Upper lobe of right lung (tissue), 1 donor: ENCODE measurements around the gene MYO16. TPM values are rescaled to one million over a fixed set of nuclear protein-coding genes. Genes with fewer than 3 reads are reported as not detected.

Source experiments
- ATAC-seq: fragments of 200-7000 bp; cut with Tn5 transposase; one replicate; pipeline ENCODE4 v1.9.1; 2020; ENCODE audit warnings: mild to moderate bottlenecking, moderate library complexity
- DNase-seq: peaks from one replicate; pipeline ENCODE4 v3.0.0-alpha.2; 2020
- H3K27ac ChIP-seq: fragments of 200-600 bp; one replicate; pipeline ENCODE4 v1.8.0; 2022
- H3K27me3 ChIP-seq: fragments of 200-600 bp; one replicate; pipeline ENCODE4 v1.8.0; 2022; ENCODE audit warnings: mild to moderate bottlenecking
- H3K36me3 ChIP-seq: fragments of 200-600 bp; one replicate; pipeline ENCODE4 v1.8.0; 2022
- H3K4me1 ChIP-seq: fragments of 200-600 bp; one replicate; pipeline ENCODE4 v1.8.0; 2022
- H3K4me3 ChIP-seq: fragments of 200-600 bp; one replicate; pipeline ENCODE4 v1.8.0; 2022; ENCODE audit warnings: mild to moderate bottlenecking
- H3K9me3 ChIP-seq: fragments of 200-600 bp; one replicate; pipeline ENCODE4 v1.8.0; 2022
- CTCF ChIP-seq: fragments of 200-600 bp; IDR thresholded peaks from one replicate; pipeline ENCODE4 v1.8.0; 2022; ENCODE audit warnings: antibody characterized with exemption
- intact Hi-C: fragments of 100-400 bp; cut with DNase I; formaldehyde crosslinking; loops from one replicate; pipeline ENCODE4 v1.11.0; 2022
- total RNA-seq: library from RNA; stranded (reverse); fragmentation: NEBNext Ultra II Directional; extraction: Animal tissue kit (Norgen Biotek cat#: 25700); gene quantifications from one replicate; pipeline ENCODE4 v1.2.1, GENCODE V29; 2021
- donor health status: DM: no; HTN: yes; CAD: no; lungs with severe emphysema.

Gene MYO16
- total RNA-seq, 1 donor from 2014 or later, result 0.46 TPM

GRCh38 chr13:108760129-108760528 is 130.7 kb downstream of the MYO16 start:
- no peak overlapping the region for H3K27ac ChIP-seq
- ATAC-seq (no peak), DNase-seq (no peak)
- TF ChIP-seq CTCF, result no peak
- H3K27me3 ChIP-seq, result no peaks in the 10 kb centered on the region
- no peaks in the 10 kb centered on the region for H3K36me3 ChIP-seq
- no peaks in the 10 kb centered on the region for H3K9me3 ChIP-seq
- intact Hi-C loops, result no loop called here
- no peaks in the 10 kb centered on the region for H3K4me1 ChIP-seq
- no peak overlapping the region for H3K4me3 ChIP-seq

GRCh38 chr13:108760541-108760940 is 131.1 kb downstream of the MYO16 start:
- no peaks in the 10 kb centered on the region for H3K27me3 ChIP-seq
- no peak overlapping the region for H3K27ac ChIP-seq
- TF ChIP-seq CTCF, result no peak
- H3K36me3 ChIP-seq, result no peaks in the 10 kb centered on the region
- DNase-seq (no peak), ATAC-seq (no peak)
- intact Hi-C loops, result no loop called here
- H3K9me3 ChIP-seq, result no peaks in the 10 kb centered on the region
- no peaks in the 10 kb centered on the region for H3K4me1 ChIP-seq
- no peak overlapping the region for H3K4me3 ChIP-seq

- H3K9me3 ChIP-seq, result no peaks in the 10 kb centered on the region
- no peak for DNase-seq
- H3K27me3 ChIP-seq, result no peaks in the 10 kb centered on the region
- intact Hi-C loops, result no loop called here
- no peak overlapping the region for H3K4me3 ChIP-seq
- H3K4me1 ChIP-seq, result no peaks in the 10 kb centered on the region
- TF ChIP-seq CTCF, result no peak
- ATAC-seq, result no peak
- H3K36me3 ChIP-seq, result no peaks in the 10 kb centered on the region
- no peak overlapping the region for H3K27ac ChIP-seq
Observed at GRCh38 chr13:108768035-108768434, 138.6 kb downstream of the MYO16 start.

GRCh38 chr13:108769213-108770070 is 140.0 kb downstream of the MYO16 start:
- Histone ChIP-seq H3K4me1 (no peaks in the 10 kb centered on the region), H3K36me3 (no peaks in the 10 kb centered on the region), H3K27ac (no peak overlapping the region), H3K4me3 (no peak overlapping the region), H3K9me3 (no peaks in the 10 kb centered on the region), H3K27me3 (no peaks in the 10 kb centered on the region)
- no peak for TF ChIP-seq CTCF
- ATAC-seq (no peak), DNase-seq (no peak)
- intact Hi-C loops, result no loop called here

GRCh38 chr13:108775597-108775996 is 146.2 kb downstream of the MYO16 start:
- Histone ChIP-seq H3K27ac (no peak overlapping the region), H3K9me3 (no peaks in the 10 kb centered on the region), H3K4me3 (no peak overlapping the region), H3K27me3 (no peaks in the 10 kb centered on the region), H3K36me3 (no peaks in the 10 kb centered on the region), H3K4me1 (no peaks in the 10 kb centered on the region)
- no peak for TF ChIP-seq CTCF
- DNase-seq, result no peak
- intact Hi-C loops, result no loop called here
- ATAC-seq, result no peak

- intact Hi-C loops, result no loop called here
- TF ChIP-seq CTCF, result no peak
Observed at GRCh38 chr13:108776650-108777049, 147.2 kb downstream of the MYO16 start.

More at GRCh38 chr13:108776650-108777049, 147.2 kb downstream of the MYO16 start:
- no peak overlapping the region for H3K4me3 ChIP-seq
- H3K36me3 ChIP-seq, result no peaks in the 10 kb centered on the region
- ATAC-seq (no peak), DNase-seq (no peak)
- H3K27me3 ChIP-seq, result no peaks in the 10 kb centered on the region
- no peak overlapping the region for H3K27ac ChIP-seq
- no peaks in the 10 kb centered on the region for H3K9me3 ChIP-seq
- H3K4me1 ChIP-seq, result no peaks in the 10 kb centered on the region
